Glomerular visceral epithelial cell (primary cell): ENCODE results near the gene LRBA.
A peak's percentile ranks its signal among the peaks of the same experiment; 100 is the strongest.

Source experiments
- DNase-seq: peaks from one replicate; pipeline ENCODE4 v3.0.0-alpha.2; 2016; ENCODE audit errors: extremely low spot score

LRBA gene

DNA sequence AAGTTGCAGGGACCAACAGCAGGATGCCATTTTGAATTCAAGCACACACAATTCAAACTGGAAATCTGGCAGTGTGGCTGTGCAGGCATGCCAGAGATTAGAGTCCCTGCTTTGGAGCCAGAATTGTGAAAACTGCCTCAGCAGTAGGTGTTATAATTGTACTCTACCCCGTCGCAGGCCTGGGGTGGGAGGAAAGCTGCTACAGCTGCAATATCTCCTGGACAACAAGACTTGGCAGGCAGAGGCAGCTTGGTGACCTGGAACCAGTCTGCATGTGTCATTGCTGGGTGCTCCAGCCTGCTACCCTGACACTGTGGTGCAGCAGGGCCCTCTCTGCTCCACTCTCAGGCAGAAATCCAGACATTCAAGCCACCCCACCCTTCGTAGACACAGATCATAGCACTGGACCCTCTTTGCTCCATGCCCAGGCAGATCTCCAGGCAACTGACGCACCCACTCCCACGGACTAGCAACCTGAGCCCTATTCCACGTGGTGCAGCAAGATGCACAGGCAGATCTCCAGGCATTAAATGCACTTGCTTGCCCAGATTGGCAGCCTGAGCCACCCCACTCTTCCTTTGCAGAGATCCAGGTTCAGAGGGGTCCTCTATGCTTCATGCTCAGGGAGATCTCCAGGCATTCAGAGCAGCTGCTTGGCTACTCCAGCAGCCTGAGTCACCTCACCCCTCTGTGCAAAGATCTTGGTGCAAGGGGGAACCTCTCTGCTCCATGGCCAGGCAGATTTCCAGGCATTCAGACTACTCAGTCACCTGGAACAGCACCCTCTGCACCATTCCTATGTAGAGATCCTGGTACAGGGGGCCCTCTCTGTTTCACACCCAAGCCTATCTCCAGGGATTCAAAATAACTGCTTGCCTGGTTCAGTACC lies 140.5 kb downstream of the LRBA start:
- DNase-seq, result peak; percentile 50

DNA sequence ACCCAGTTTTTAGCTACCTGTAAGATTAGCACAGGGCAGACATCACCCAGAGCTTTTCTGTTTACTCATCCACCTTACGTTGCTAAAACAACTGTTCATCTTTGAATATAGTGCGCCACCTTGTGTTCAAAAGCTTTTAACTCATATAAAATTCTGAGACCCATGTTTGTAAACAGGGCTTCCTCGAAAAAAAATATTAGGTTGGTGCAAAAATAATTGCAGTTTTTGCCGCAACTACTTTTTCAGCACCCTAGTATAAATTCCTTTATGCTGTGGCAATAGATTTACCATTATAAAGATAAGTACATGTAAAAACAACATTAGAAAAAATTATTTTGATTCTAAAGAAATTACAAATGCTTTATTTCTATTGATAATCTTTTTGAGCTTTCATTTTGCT lies 147.9 kb downstream of the LRBA start:
- peak; percentile 75 for DNase-seq

GRCh38 chr4:150863456-150863855 lies 151.6 kb downstream of the LRBA start:
- DNase-seq, result no peak

- DNase-seq, result no peak
These were observed 152.3 kb downstream of the LRBA start for GRCh38 chr4:150862829-150863228.

GRCh38 chr4:150859453-150859852 lies 155.6 kb downstream of the LRBA start:
- DNase-seq, result no peak

GRCh38 chr4:150855981-150856510 lies 159.0 kb downstream of the LRBA start:
- DNase-seq, result no peak

GRCh38 chr4:150854600-150854999 lies 160.5 kb downstream of the LRBA start:
- DNase-seq, result no peak

GRCh38 chr4:150853882-150854281 lies 161.2 kb downstream of the LRBA start:
- DNase-seq, result no peak

- no peak for DNase-seq
These were observed 162.9 kb downstream of the LRBA start for GRCh38 chr4:150852216-150852615.

DNA sequence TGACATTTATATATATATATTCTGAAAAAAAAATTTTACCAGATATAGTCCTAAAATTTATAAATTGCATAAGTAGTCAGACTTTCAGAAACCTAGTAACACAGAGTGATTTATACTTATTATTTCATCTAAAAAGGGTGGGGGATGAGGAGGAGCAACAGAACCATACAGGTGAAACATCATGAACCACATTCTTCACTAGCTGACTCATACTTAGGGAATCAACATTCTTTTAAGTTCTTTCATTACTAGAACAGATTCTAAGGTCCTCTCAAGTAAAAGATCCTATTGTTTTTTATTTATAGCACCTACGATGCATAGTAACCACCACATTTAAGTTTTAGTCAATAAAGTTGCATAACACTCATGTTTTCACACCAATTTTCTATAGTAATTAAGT lies 166.1 kb downstream of the LRBA start:
- DNase-seq, result peak; percentile 26

GRCh38 chr4:150828159-150828558 lies 186.9 kb downstream of the LRBA start:
- no peak for DNase-seq

GRCh38 chr4:150827226-150827625 lies 187.9 kb downstream of the LRBA start:
- DNase-seq, result no peak

GRCh38 chr4:150826306-150826705 lies 188.8 kb downstream of the LRBA start:
- no peak for DNase-seq

DNA sequence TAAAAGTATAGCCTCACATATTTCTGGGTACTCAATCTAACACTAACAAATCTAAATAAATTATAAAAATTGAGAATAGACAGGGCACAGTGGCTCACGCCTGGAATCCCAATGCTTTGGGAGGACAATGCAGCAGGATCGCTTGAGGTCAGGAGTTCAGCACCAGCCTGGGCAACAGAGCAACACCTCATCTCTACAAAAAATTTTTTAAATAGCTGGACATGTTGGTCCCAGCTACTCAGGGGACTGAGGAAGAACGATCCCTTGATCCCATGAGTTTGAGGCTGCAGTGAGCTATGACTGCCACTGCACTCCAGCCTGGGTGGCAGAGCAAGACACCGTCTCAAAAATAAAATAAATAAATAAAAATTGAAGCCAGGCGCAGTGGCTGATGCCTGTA lies 192.7 kb downstream of the LRBA start:
- no peak for DNase-seq

GRCh38 chr4:150821641-150822040 lies 193.4 kb downstream of the LRBA start:
- DNase-seq, result no peak

- no peak for DNase-seq
These were observed 194.7 kb downstream of the LRBA start for GRCh38 chr4:150820409-150820808.

DNA sequence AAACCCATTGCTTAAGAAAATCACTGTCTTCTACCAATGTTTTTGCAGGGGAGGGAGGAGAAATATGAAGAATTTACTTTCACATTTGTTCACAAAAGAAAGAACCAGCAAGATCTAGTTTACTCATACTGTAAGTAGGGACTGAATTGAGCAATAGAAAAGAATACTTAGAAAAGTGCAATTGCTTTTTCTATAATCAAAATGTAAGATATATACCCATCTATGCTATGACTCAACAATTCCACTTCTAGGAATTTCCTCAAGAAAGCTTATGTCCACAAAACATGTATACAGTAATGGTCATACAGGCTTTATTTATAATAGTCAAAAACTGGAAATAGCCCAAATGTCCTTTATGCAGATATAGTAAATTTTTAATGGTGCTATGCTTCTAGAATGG lies 196.4 kb downstream of the LRBA start:
- DNase-seq, result no peak

DNA sequence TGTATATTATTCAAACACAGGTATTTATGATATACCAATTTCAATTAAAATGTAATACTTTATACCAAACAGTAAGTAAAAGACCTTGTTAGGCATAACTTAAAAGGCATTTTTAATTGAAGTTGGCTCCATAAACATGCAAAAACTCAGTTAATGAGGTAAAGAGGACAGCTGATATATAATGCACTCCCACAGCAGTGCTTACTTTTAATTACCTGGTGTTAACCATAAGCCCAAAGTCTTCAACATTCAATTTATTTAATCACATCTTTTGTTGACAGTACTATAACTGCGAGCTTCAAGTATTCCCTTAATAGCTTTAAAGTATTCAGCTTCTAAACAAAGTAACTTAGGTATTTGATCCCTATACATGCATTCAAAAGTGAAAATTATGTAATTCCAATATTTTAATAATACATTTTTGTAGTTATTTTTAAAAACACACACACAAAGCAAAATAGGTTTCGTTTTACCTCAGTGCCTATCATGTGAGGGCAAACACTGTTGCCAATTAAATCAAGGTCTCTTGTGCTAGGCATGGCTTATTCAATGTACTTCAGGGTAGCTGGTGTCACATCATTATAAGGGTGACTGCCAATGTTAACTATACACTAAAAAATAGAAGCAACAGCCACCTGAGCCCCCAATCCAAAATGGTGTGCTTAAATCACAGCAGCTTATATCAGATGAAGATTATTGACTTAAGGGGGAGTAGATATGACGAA lies 197.1 kb downstream of the LRBA start:
- no peak for DNase-seq

- DNase-seq, result no peak
These were observed 198.1 kb downstream of the LRBA start for GRCh38 chr4:150817017-150817416.

GRCh38 chr4:150816491-150816890 lies 198.6 kb downstream of the LRBA start:
- DNase-seq, result no peak

DNA sequence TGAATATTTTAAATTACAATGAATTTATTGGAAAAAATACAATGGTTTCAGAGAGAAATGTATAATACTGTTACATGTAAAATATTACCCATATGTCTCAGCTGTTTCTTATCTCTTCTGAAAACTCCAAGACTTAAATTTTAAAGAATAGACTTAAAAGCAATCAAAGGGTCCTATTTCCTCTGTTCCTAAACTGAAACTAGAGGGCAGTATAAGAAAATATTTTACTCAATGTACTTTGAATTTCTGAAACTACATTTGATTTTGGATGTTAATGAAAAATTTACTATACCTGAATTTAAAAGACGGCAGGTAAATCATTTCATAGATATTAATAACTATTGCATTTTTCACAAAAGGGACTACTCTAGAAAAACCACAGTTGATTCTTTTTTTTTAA lies 200.2 kb downstream of the LRBA start:
- DNase-seq, result no peak

- no peak for DNase-seq
These were observed 209.7 kb downstream of the LRBA start for GRCh38 chr4:150805183-150806025.
